ENCODE results near the gene CNTNAP4.

GRCh38 chr16:76456016-76456415, 178.8 kb downstream of the CNTNAP4 start:
- TF ChIP-seq CTCF (IDR thresholded peaks at IDR 0.05) = no peak
- TF ChIP-seq RCOR1 (IDR thresholded peaks at IDR 0.05; ENCODE audit: low read depth, low read length) = no peak
- TF ChIP-seq, protein P1, sequence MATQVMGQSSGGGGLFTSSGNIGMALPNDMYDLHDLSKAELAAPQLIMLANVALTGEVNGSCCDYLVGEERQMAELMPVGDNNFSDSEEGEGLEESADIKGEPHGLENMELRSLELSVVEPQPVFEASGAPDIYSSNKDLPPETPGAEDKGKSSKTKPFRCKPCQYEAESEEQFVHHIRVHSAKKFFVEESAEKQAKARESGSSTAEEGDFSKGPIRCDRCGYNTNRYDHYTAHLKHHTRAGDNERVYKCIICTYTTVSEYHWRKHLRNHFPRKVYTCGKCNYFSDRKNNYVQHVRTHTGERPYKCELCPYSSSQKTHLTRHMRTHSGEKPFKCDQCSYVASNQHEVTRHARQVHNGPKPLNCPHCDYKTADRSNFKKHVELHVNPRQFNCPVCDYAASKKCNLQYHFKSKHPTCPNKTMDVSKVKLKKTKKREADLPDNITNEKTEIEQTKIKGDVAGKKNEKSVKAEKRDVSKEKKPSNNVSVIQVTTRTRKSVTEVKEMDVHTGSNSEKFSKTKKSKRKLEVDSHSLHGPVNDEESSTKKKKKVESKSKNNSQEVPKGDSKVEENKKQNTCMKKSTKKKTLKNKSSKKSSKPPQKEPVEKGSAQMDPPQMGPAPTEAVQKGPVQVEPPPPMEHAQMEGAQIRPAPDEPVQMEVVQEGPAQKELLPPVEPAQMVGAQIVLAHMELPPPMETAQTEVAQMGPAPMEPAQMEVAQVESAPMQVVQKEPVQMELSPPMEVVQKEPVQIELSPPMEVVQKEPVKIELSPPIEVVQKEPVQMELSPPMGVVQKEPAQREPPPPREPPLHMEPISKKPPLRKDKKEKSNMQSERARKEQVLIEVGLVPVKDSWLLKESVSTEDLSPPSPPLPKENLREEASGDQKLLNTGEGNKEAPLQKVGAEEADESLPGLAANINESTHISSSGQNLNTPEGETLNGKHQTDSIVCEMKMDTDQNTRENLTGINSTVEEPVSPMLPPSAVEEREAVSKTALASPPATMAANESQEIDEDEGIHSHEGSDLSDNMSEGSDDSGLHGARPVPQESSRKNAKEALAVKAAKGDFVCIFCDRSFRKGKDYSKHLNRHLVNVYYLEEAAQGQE (IDR thresholded peaks at IDR 0.05) = no peak
- no peak for TF ChIP-seq PBX3 (IDR thresholded peaks at IDR 0.05)

All from A549 (cell line).